ENCODE results near the gene ORM1.
A peak's percentile ranks its signal among the peaks of the same experiment; 100 is the strongest.

Gene ORM1

DNA sequence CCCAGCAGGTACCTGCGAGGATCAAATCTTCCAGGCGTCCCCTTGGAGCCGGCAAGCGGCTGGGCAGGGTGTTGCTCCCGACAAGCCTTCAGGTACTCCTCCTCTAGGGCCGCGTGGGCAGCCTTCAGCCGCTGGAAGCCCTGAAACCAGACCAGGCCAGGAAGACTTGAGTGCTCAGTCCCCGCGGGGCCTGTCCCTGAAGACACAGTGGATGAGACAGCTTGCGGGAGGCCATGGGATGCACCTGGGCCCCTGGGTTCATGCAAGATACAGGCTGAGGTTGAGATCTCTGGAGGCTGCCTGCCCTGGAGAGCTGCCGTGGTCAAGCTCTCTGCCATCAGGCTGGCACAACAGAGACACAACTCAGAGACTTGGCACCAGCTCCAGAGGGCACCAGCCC lies 39.5 kb downstream of the ORM1 start:
- no peak for DNase-seq (ENCODE audit: low read depth)
- in situ Hi-C loops (cut with HindIII; ENCODE audit: low sequenced_read_pairs) = no loop called here
- TF ChIP-seq, protein P1, sequence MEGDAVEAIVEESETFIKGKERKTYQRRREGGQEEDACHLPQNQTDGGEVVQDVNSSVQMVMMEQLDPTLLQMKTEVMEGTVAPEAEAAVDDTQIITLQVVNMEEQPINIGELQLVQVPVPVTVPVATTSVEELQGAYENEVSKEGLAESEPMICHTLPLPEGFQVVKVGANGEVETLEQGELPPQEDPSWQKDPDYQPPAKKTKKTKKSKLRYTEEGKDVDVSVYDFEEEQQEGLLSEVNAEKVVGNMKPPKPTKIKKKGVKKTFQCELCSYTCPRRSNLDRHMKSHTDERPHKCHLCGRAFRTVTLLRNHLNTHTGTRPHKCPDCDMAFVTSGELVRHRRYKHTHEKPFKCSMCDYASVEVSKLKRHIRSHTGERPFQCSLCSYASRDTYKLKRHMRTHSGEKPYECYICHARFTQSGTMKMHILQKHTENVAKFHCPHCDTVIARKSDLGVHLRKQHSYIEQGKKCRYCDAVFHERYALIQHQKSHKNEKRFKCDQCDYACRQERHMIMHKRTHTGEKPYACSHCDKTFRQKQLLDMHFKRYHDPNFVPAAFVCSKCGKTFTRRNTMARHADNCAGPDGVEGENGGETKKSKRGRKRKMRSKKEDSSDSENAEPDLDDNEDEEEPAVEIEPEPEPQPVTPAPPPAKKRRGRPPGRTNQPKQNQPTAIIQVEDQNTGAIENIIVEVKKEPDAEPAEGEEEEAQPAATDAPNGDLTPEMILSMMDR (IDR thresholded peaks at IDR 0.05; ENCODE audit: low read depth, low read length, missing control alignments) = no peak
- H3K4me3 ChIP-seq (ENCODE audit: low read depth, low read length) = no peak overlapping the region

DNA sequence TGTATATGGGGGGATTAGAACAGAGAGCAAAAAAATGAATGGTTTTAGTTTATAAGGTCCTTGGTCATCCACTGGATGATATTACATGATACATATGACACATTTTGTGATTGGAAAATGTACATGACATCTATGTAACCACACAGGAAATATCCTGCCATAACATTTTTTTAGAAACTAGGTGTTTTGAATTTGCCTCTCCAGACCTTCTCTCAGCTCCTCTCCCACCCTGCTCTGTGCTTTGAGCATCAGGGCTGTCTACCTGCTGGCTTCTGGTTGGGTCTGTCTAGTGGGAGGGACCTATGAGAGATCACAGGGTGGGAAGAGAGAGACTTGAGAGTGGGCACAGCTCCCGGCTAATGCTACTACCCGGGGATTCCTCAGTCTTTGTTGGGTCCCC lies 40.5 kb downstream of the ORM1 start:
- DNase-seq (ENCODE audit: low read depth) = no peak
- in situ Hi-C loops (cut with HindIII; ENCODE audit: low sequenced_read_pairs) = no loop called here
- no peak overlapping the region for H3K4me3 ChIP-seq (ENCODE audit: low read depth, low read length)
- TF ChIP-seq, protein P1 (IDR thresholded peaks at IDR 0.05; ENCODE audit: low read depth, low read length, missing control alignments) = no peak

DNA sequence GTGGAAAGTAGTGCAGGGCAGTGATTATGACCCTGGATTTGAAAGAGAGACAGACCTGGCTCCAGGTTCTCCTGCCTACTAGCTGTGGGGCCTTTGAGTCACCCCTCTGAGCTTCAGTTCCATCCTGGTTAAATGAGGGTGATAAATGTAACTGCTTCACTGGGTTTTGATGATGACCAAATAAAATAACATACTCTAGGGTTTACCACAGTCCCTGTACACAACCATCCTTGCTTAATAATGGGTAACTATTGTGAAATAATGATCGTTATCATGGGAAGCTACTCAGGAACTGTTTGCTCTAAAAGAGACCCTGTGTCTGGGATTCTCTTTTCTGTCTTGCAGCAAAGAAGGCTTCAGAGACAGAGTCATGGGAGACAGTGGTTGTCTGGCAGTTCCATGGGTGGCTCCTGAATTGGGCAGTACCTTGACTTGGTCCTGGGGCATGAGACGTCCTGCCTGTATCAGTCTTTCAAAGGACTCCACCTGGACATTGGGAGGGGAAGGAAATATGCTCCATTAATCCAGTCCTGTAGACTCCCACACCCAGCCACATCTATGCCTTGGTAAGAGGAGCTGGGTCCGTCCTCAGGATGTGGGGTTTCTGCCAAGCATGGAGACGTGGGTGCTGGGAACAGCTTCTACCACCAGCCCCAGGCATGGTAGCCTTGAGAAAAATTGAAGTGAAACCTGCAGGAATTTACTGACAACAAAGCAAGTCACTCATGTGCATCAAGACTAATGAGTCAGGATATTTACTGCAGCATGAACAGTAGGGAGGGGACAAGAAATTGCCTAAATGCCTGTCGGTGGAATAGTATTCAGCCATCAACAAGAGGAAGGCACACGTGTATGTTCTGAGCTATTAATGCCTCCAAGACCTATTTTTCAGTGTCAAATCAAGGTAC lies 41.5 kb downstream of the ORM1 start:
- peak; percentile 71 for DNase-seq (ENCODE audit: low read depth)
- in situ Hi-C loops (cut with HindIII; ENCODE audit: low sequenced_read_pairs) = no loop called here
- H3K4me3 ChIP-seq (ENCODE audit: low read depth, low read length) = no peak overlapping the region
- TF ChIP-seq, protein P1 (IDR thresholded peaks at IDR 0.05; ENCODE audit: low read depth, low read length, missing control alignments) = no peak

DNA sequence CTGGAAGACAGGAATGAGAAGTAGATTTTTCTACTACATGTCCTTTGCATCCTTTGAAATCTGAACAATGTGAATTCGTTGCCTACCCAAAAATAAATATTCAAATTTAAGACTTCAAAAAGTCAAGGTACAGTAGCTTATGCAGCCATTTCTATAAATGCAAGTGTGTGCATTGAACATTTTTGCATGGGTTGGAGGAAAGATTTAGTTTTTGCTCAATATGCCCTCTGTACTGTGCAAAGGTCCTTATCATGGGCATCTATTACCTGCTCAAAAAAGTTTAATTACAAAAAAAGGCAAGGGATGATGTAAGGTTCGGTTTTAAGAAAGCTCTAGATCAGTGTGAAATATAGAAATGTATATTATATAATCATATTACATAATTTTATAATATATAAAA lies 42.3 kb downstream of the ORM1 start:
- in situ Hi-C loops (cut with HindIII; ENCODE audit: low sequenced_read_pairs) = no loop called here
- DNase-seq (ENCODE audit: low read depth) = no peak
- H3K4me3 ChIP-seq (ENCODE audit: low read depth, low read length) = no peak overlapping the region
- TF ChIP-seq, protein P1 (IDR thresholded peaks at IDR 0.05; ENCODE audit: low read depth, low read length, missing control alignments) = no peak

DNA sequence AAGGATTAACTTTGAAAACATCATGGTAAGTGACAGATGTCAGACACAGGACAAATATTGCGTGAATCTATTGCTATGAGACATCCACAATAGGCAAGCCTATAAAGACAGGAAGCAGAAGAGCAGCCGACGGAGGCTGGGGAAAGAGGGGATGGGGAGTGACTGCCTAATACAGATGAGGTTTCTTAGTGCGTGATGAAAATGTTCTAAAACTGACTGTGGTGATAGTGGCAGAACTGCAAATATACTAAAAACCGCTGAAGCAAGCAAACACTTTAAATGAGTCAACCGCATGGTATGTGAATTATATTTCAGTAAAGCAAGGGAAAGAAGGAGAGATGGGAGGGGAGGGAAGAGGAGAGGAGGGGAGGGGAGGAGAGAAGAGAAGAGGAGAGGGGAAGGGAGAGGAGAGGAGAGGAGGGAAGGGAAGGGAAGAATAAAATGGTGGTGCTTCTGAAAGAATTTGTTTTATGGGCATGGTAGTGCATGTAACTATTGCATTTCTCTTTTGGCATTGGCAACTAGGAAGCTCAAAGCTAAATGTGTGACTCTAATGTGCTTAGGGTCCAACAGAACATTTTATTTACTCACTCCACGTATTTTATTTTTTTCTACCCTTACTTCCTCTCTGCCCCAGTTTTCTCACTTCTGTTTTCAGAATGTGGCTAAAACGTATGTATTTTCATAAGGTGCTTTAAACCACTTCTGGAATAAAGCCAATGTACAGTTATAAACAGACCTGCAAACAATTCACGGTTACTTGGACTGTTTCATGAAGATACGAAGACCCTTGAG lies 43.6 kb downstream of the ORM1 start:
- no peak overlapping the region for H3K4me3 ChIP-seq (ENCODE audit: low read depth, low read length)
- DNase-seq (ENCODE audit: low read depth) = peak; percentile 80
- TF ChIP-seq, protein P1 (IDR thresholded peaks at IDR 0.05; ENCODE audit: low read depth, low read length, missing control alignments) = no peak
- in situ Hi-C loops (cut with HindIII; ENCODE audit: low sequenced_read_pairs) = no loop called here

DNA sequence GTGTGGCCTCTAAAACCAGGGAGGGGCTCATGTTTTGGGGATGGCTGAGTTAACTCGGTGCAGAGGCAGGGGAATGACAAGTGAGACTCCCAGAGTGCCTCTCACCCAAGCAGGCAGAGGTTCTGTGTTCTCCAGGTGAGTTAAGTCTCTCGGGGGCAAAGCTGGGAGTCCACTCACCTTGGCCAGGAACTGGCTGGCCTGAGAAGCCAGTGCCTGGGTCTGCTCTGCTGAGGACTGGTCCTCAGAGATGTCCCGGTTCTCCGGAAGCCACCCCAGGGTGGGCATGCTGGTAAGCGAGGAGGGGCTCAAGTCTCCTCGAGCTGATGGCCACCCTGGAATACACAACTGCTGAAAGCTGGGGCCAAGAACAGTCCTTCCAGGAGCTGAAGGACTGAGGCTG lies 44.5 kb downstream of the ORM1 start:
- H3K4me3 ChIP-seq (ENCODE audit: low read depth, low read length) = no peak overlapping the region
- TF ChIP-seq, protein P1 (IDR thresholded peaks at IDR 0.05; ENCODE audit: low read depth, low read length, missing control alignments) = no peak
- in situ Hi-C loops (cut with HindIII; ENCODE audit: low sequenced_read_pairs) = no loop called here
- no peak for DNase-seq (ENCODE audit: low read depth)

Measured in astrocyte of the cerebellum (primary cell).